Measurements from ENCODE around the gene KCNH5. TPM values are rescaled to one million over a fixed set of nuclear protein-coding genes. Genes with fewer than 3 reads are reported as not detected.

KCNH5 gene
- total RNA-seq, 1 donor: 0.36 TPM

GRCh38 chr14:62696929-62697328 is 348.3 kb downstream of the KCNH5 start:
- DNase-seq (ENCODE audit: low read depth): no peak
- no peak for TF ChIP-seq CTCF (IDR thresholded peaks at IDR 0.05; ENCODE audit: insufficient read depth, low read length)
- no peak overlapping the region for H3K4me3 ChIP-seq (ENCODE audit: low read depth, low read length)

GRCh38 chr14:62696331-62696924 is 348.8 kb downstream of the KCNH5 start:
- DNase-seq (ENCODE audit: low read depth): no peak
- no peak overlapping the region for H3K4me3 ChIP-seq (ENCODE audit: low read depth, low read length)
- TF ChIP-seq CTCF (IDR thresholded peaks at IDR 0.05; ENCODE audit: insufficient read depth, low read length): no peak

GRCh38 chr14:62694075-62694474 is 351.2 kb downstream of the KCNH5 start:
- peak; percentile 83 for DNase-seq (ENCODE audit: low read depth)
- no peak for TF ChIP-seq CTCF (IDR thresholded peaks at IDR 0.05; ENCODE audit: insufficient read depth, low read length)
- no peak overlapping the region for H3K4me3 ChIP-seq (ENCODE audit: low read depth, low read length)

- peak; percentile 9 for DNase-seq (ENCODE audit: low read depth)
- no peak overlapping the region for H3K4me3 ChIP-seq (ENCODE audit: low read depth, low read length)
- TF ChIP-seq CTCF (IDR thresholded peaks at IDR 0.05; ENCODE audit: insufficient read depth, low read length): no peak
Observed at GRCh38 chr14:62692490-62693106, 352.7 kb downstream of the KCNH5 start.

- no peak overlapping the region for H3K4me3 ChIP-seq (ENCODE audit: low read depth, low read length)
- no peak for TF ChIP-seq CTCF (IDR thresholded peaks at IDR 0.05; ENCODE audit: insufficient read depth, low read length)
- peak; percentile 87 for DNase-seq (ENCODE audit: low read depth)
Observed at GRCh38 chr14:62691647-62692489, 353.4 kb downstream of the KCNH5 start.

- no peak for DNase-seq (ENCODE audit: low read depth)
- TF ChIP-seq CTCF (IDR thresholded peaks at IDR 0.05; ENCODE audit: insufficient read depth, low read length): no peak
- no peak overlapping the region for H3K4me3 ChIP-seq (ENCODE audit: low read depth, low read length)
Observed at GRCh38 chr14:62689733-62690132, 355.5 kb downstream of the KCNH5 start.

Data from fibroblast of the aortic adventitia (primary cell).